DMS153 (cell line): Measurements from ENCODE around the gene COL9A2.

ENCODE experiments used
- DNase-seq: peaks from one replicate; lab custom pipeline; 2025; lab: John Stamatoyannopoulos, UW

COL9A2 gene

GRCh38 chr1:40318476-40318875, 1.4 kb upstream of the COL9A2 start:
- no peak for DNase-seq

GRCh38 chr1:40317394-40318074, 448 bp upstream of the COL9A2 start:
- DNase-seq = no peak

- DNase-seq = peak; percentile 40
These were observed 1.1 kb downstream of the COL9A2 start for GRCh38 chr1:40315795-40316594.

GRCh38 chr1:40315239-40315794, 1.8 kb downstream of the COL9A2 start:
- DNase-seq = peak; percentile 84

GRCh38 chr1:40314721-40315238, 2.3 kb downstream of the COL9A2 start:
- DNase-seq = no peak

DNA sequence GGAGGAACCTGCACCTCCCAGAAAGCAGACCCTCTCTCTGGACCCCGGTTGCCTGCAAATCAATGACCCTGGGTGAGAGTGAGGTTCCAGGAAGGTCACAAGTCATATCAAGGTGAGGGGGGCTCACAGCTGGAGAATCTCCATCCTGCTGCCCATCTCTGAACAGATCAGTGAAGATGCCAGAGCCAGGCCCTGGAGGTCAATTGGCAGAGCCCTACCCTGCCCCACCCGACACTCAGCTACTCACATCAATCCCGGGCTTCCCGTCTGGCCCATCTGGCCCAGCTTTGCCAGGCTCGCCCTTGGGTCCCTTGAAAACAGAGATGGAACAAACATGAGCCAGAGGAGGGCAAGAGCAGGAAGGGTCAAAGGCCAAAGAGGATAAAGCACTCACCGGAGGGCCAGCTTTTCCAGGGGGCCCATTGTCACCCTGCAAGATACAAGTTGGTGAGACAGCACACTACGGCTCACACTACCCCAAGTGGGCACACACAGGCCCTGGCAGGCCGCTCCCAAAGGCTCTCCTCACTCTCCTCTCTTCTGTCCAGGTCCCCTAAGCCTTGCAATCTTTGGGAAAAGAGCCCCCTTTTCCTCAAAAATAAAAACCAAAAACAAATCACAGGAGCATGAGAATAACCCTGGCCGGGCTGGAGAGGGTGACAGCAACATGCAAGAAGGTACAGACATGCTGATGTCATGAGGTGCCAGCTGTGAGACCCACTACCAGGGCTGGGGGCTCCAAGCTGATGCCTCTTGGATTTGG, 2.9 kb downstream of the COL9A2 start:
- no peak for DNase-seq

DNA sequence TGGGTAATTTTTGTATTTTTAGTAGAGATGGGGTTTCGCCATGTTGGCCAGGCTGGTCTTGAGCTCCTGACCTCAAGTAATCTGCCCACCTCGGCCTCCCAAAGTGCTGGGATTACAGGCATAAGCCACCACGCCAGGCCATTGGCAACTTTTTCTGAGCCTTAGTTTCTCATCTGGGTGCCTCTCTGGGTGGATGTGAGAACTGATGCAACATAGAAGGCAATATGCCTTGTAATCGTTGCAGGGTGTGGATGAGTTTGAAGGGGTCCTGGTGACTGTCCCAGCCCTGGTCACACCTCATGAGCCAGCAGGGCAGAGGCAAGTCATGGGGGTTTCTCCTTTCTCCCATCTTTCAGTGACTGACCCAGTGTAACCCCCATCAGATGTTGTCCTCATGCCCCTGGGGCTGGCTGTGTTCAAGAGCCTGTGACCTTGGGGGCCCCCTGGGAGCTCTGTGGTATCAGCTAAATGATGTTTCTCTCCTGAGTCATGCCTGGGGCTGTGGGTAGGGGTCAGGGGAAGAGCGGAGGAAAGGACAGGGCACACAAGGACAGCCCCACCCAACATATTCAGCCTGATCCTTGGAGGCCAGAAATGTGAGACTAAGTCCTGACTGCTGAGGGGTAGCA, 3.6 kb downstream of the COL9A2 start:
- DNase-seq = no peak

GRCh38 chr1:40312238-40313205, 4.6 kb downstream of the COL9A2 start:
- DNase-seq = peak; percentile 28

DNA sequence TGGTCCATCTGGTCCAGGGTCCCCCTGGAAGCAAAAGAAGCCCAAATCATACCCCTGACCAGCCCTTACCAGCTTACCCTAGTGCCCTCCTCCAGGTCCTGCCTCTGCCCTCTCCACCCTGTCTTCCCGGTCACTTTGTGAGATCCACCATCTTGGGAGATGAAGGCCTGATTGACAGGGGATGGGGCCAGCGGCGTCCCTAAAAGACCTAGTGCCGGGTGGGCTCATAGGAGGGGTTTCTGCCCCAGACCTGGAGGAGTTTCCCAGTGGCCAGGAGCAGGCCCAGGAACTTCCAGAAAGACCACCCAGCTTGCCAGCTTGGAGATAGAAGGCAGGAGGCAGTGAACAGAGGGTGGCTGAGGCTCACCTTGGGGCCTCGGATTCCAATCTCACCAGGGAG, 5.4 kb downstream of the COL9A2 start:
- no peak for DNase-seq

DNA sequence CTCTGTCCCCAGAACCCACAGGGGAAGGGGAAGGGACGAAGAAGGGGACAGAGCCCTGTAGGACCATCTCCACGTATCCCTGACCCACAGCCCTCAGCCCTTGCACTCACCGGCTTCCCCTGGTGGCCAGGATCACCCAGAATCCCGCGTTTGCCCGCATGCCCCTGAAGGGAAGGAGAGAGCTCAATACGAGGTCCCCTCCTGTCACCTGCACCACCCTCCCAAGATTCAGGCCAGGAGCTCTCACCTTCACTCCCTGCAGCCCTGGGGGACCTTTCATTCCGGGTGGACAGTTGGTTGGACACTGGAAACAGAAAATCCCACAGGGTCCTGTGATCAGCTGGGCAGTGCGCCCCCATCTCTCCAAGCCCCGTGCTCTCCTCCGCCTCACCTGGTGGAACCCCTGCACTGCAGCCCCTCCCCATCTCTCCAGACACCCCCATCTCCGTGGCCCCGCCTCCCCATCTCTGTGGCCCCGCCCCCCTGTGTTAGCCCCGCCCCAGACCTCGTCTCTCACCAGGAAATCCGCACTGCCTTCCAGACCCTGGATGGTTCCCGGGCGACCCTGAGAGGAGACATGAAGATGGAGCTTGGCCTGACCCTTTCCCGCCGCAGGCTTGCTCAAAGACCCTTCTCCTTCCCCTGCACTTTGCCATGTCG, 6.0 kb downstream of the COL9A2 start:
- no peak for DNase-seq

DNA sequence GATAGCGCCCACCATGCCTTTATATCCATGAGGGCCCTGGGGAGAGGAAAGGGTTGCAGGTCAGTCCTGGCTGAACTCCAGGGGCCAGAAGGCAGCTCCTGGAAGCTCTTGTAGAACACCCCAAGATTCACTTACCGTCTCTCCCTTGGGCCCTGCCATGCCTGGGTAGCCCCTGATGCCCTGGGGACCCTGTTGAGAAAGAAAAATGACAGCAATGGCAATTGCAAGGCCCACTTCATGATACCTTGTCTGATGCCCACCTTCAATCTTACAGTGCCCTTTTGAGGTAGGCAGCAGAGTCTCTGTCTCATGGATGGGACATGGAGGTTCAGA, 7.0 kb downstream of the COL9A2 start:
- DNase-seq = no peak

GRCh38 chr1:40309374-40310128, 7.5 kb downstream of the COL9A2 start:
- no peak for DNase-seq

DNA sequence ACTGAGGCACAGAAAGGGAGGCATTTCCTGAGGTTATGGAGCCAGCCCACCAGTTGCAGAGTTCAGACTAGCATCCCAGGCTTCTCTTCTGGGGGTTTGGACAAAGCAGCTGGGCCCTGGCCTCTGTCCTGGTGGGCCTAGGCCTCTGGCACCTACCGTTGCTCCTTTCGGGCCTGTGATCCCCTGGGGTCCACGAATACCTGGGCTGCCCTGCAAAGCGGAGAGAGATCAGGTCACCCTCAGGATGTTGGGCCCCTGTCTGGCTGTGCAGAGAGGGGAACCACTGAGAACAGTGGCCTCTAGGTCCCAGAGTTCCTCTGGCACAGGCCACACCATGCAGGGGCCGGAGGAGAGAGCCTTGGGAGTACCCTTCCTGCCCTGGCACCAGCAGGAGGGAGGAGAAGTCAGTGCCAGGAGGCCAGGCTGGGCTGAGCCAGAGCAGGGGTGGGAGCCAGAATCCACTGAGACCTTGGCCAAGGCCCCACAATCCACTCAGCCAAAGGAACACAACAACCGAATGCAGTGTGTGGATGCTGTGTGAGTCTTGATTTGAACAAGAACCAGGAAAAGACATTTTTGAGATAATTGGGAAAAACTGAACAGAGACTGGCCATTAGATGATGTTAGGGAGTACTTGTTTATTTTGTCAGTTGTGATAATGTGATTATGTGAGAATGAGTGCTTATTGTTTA, 8.9 kb downstream of the COL9A2 start:
- DNase-seq = no peak

DNA sequence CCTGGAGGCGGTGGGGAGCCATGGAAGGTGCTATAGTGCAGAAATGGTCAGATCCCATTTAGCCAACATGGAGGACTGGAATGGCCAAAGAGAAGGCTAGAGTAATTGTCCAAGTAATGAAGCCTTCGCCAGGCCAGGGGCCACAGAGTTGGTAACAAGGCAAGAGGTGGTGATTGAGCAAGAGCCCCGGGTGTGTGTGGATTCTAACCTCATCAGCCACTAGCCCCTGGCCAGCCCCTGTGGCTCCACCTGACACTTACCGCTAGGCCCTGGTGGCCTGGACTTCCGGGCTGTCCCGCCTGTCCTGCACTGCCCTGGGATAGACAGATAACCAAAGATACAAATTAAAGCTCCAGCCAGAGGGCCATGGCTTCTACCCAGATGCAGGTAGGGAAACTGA, 9.9 kb downstream of the COL9A2 start:
- no peak for DNase-seq

DNA sequence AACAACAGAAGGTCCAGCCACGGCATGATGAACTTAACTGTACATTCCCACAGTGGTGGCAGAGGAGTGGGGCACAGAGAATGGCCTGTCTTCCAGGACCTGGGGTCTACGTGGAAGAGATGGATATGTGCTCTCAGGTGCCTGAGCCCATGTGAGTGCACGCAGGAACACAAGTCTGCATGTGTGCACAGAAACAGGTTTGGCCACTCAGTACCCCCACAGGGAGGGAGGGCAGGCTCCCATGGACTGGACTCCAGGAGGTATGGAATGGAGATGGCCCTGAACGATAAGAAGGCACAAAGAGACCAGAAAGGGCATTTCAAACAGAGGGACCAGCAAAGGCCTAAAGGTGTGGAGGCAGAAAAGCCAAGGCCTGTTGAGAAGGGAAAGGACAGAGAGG, 10.8 kb downstream of the COL9A2 start:
- no peak for DNase-seq

- no peak for DNase-seq
These were observed 11.2 kb downstream of the COL9A2 start for GRCh38 chr1:40305871-40306270.

GRCh38 chr1:40305451-40305850, 11.6 kb downstream of the COL9A2 start:
- no peak for DNase-seq

DNA sequence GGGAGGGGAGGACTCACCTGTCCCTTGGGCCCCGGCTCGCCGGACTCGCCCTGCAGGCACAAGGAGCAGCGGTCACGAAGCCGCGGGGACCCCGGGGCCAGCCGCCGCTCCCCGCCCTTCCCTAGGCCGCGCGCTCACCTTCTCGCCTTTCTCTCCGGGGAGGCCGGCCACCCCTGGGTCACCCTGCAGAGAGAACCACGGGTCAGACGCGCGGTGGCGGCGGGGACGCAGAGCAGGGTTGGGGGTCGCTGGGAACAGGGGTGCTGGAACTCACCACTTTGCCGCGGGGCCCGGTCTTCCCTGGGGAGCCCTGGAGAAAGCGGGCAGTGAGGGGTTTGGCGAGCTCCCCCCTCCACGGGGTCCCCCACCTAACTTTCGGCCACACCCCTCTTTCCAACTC, 13.3 kb downstream of the COL9A2 start:
- no peak for DNase-seq
